Measurements from ENCODE around the gene SCUBE1.

The SCUBE1 gene

DNA sequence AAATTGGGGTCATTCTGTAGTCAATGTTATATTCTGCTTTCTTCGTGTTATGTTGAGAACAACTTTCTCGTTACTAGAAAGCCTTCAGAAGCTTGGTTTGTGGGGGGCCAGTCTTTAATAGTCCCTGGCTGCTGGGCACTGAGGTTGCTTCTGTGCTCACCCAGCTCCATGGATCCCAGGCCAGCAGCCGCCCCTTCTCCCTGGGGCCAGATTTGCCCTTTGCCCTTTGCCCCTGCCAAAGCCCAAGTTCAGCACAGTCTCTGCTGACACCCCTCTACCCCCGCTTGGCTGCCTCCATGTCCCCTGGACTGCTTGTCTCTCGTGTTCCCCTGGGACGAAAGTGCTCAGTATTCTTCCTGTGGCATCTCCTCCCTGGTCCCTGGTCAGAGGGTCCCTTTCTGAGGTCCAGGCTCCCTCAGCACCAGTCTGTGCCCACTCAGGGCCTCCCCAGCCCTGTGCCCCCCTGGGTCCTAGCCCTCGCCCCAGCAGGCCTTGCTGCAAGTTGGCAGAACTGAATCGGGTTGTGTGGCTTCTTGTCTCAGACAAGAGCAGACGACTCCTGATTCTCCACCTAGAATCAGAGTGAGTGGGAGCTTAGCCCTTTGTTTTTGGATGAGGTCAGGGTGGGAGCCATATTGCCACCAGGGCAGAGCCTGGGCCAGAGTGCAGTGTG lies 185.2 kb downstream of the SCUBE1 start:
- TF ChIP-seq, protein P1, sequence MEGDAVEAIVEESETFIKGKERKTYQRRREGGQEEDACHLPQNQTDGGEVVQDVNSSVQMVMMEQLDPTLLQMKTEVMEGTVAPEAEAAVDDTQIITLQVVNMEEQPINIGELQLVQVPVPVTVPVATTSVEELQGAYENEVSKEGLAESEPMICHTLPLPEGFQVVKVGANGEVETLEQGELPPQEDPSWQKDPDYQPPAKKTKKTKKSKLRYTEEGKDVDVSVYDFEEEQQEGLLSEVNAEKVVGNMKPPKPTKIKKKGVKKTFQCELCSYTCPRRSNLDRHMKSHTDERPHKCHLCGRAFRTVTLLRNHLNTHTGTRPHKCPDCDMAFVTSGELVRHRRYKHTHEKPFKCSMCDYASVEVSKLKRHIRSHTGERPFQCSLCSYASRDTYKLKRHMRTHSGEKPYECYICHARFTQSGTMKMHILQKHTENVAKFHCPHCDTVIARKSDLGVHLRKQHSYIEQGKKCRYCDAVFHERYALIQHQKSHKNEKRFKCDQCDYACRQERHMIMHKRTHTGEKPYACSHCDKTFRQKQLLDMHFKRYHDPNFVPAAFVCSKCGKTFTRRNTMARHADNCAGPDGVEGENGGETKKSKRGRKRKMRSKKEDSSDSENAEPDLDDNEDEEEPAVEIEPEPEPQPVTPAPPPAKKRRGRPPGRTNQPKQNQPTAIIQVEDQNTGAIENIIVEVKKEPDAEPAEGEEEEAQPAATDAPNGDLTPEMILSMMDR (IDR thresholded peaks at IDR 0.05; ENCODE audit: low read depth, low read length): no peak
- TF ChIP-seq, protein P2, sequence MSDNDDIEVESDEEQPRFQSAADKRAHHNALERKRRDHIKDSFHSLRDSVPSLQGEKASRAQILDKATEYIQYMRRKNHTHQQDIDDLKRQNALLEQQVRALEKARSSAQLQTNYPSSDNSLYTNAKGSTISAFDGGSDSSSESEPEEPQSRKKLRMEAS (IDR thresholded peaks at IDR 0.05; ENCODE audit: low read depth, low read length): no peak
- no peak for TF ChIP-seq POLR2A (IDR thresholded peaks at IDR 0.05; ENCODE audit: extremely low read depth, insufficient read length)
- TF ChIP-seq MYC (IDR thresholded peaks at IDR 0.05; ENCODE audit: low read depth, low read length): no peak
- no peak for DNase-seq (ENCODE audit: low read depth)

DNA sequence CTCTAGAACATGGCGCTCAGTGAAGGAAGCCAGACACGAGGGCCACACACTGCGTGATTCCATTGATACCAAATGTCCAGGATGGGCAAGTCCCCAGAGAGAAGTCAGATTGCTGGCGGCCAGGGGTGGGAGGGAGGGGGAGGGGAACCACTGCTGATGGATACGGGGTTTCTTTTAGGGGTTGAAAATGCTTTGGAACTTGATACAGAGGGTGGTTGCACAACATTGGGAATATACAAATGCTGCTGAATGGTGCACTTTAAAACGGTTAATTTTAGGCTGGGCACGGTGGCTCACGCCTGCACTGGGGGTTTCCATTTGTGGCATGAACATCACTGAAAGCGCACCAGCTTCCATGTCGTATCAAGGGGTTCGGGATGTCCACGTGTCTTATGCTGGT lies 186.8 kb downstream of the SCUBE1 start:
- H3K4me3 ChIP-seq (ENCODE audit: low read depth, low read length): no peak overlapping the region
- DNase-seq (ENCODE audit: low read depth): no peak
- TF ChIP-seq POLR2A (IDR thresholded peaks at IDR 0.05; ENCODE audit: extremely low read depth, insufficient read length): no peak
- TF ChIP-seq, protein P2 (IDR thresholded peaks at IDR 0.05; ENCODE audit: low read depth, low read length): no peak
- no peak for TF ChIP-seq MYC (IDR thresholded peaks at IDR 0.05; ENCODE audit: low read depth, low read length)
- TF ChIP-seq, protein P1 (IDR thresholded peaks at IDR 0.05; ENCODE audit: low read depth, low read length): no peak

More for the DNA sequence above, 185.2 kb downstream of the SCUBE1 start:
- H3K4me3 ChIP-seq (ENCODE audit: low read depth, low read length): no peak overlapping the region

DNA sequence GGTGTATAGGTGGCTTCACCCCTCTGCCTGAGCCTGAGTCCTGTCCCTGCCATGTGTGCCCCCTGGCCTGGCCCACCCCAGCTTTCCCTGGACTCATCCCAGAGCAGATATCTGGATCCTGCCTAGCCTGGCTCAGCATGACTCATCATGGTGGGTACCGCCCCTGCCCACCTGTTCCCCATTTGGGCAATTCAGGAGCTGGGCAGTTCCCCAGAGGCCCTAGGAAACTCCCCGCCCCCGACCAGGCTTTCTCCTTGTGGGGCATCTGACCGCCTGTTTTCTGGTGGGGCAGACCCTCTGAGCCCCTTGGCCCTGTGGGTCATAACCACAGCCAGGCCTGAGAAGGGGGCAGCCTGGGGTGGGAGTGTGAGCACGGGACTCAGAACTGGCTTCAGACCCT lies 187.4 kb downstream of the SCUBE1 start:
- no peak for DNase-seq (ENCODE audit: low read depth)
- H3K4me3 ChIP-seq (ENCODE audit: low read depth, low read length): no peak overlapping the region
- TF ChIP-seq POLR2A (IDR thresholded peaks at IDR 0.05; ENCODE audit: extremely low read depth, insufficient read length) (no peak), MYC (IDR thresholded peaks at IDR 0.05; ENCODE audit: low read depth, low read length) (no peak)
- TF ChIP-seq, protein P2 (IDR thresholded peaks at IDR 0.05; ENCODE audit: low read depth, low read length): no peak
- TF ChIP-seq, protein P1 (IDR thresholded peaks at IDR 0.05; ENCODE audit: low read depth, low read length): no peak

DNA sequence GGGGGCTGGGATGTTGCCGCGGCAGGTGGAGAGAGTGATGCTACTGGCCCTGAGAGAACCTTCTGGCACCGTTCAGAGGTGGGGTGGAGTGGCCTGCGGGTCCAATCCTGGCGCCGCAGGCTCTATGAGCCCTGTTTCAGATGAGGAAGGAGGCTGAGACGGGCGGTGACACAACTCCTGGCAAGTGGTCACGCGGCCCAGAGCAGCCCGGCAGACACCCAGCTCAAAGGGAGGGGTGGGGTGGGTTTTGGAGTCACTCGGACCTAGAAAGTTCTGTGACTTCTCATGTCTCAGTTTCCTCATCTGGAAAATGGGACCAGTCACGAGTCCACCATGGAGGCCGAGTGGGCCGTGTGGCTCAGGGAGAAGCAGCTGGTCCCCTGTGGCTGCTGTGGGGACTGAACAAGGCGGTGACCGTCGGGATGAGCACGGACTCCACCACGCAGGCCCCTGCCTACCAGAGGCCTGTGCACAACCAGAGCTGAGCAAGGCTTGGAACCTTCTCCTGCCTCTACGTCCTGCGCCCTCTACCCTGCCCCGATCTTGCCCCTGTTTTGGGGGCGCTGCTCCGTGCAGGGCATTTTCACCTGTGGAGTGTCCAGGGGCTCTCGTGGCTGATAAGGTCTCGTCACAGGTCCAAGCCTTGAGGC lies 188.2 kb downstream of the SCUBE1 start:
- H3K4me3 ChIP-seq (ENCODE audit: low read depth, low read length): no peak overlapping the region
- DNase-seq (ENCODE audit: low read depth): no peak
- TF ChIP-seq POLR2A (IDR thresholded peaks at IDR 0.05; ENCODE audit: extremely low read depth, insufficient read length): no peak

DNA sequence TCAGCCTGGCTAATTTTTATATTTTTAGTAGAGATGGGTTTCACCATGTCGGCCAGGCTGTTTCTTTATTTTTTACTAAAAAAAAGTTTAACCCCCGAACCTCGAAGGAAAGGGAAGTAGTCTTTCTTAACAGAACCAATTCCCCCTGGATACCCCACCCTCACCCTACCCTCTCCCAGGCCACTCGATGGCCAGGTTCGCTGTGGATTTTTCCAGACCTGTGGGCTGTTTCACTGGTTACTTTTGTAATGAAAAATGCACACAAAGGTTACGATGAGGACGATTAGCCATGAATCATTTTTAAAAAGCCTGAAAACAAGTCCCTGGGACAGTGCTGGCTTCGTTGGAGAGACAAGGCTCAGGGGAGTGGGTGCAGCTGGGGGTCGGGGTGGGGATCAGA lies 189.3 kb downstream of the SCUBE1 start:
- TF ChIP-seq, protein P1 (IDR thresholded peaks at IDR 0.05; ENCODE audit: low read depth, low read length): no peak
- TF ChIP-seq MYC (IDR thresholded peaks at IDR 0.05; ENCODE audit: low read depth, low read length) (no peak), POLR2A (IDR thresholded peaks at IDR 0.05; ENCODE audit: extremely low read depth, insufficient read length) (no peak)
- TF ChIP-seq, protein P2 (IDR thresholded peaks at IDR 0.05; ENCODE audit: low read depth, low read length): no peak

DNA sequence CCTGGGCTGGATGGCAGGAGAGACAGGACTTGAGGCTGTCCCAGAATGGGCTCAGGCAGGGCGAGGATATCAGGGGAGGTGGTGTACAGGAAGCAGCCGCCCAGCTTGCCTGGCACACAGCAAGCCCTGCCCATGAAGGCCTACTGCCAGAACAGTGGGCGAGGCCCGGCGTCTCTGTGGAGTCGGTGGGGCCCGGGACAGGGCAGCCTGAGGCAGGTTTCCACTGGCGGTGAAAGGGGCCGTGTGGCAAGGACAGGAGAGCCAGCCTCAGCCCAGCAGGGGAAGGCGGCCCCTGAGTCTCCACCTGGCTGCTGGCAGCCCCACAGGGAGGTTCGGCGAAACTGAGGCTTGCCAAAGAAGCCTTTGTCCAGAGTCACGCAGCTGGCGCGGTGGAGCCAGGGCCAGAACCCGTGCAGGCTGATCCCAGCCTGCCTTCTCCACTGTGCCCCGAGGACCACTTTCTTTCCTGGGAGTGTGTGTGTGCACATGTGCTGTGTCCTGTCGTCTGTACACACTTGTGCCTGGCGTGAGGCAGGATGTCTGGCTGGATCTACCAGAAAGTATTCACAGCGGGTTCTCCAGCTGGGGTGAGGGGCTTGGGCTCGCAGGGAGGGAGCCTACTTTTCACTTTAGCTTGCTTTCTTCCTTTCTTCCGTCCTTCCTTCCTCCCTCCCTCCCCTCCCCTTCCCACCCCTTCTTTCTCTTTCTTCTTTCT lies 190.7 kb downstream of the SCUBE1 start:
- DNase-seq (ENCODE audit: low read depth): peak; percentile 58
- TF ChIP-seq POLR2A (IDR thresholded peaks at IDR 0.05; ENCODE audit: extremely low read depth, insufficient read length) (no peak), MYC (IDR thresholded peaks at IDR 0.05; ENCODE audit: low read depth, low read length) (no peak)
- TF ChIP-seq, protein P1 (IDR thresholded peaks at IDR 0.05; ENCODE audit: low read depth, low read length): no peak
- TF ChIP-seq, protein P2 (IDR thresholded peaks at IDR 0.05; ENCODE audit: low read depth, low read length): no peak
- peak overlapping the region; percentile 73 for H3K4me3 ChIP-seq (ENCODE audit: low read depth, low read length)

More for the DNA sequence above, 189.3 kb downstream of the SCUBE1 start:
- H3K4me3 ChIP-seq (ENCODE audit: low read depth, low read length): peak overlapping the region; percentile 11
- DNase-seq (ENCODE audit: low read depth): peak; percentile 62
